Measurements from ENCODE around the gene SMYD3. TPM values are rescaled to one million over a fixed set of nuclear protein-coding genes. Genes with fewer than 3 reads are reported as not detected.

SMYD3 gene
- polyA plus RNA-seq, 2 of the 4 experiments (the other 2 are of a cell fraction), result 18.2 to 35.2 TPM

GRCh38 chr1:246138781-246139180, 368.3 kb downstream of the SMYD3 start (continued):
- TF ChIP-seq, protein P1, sequence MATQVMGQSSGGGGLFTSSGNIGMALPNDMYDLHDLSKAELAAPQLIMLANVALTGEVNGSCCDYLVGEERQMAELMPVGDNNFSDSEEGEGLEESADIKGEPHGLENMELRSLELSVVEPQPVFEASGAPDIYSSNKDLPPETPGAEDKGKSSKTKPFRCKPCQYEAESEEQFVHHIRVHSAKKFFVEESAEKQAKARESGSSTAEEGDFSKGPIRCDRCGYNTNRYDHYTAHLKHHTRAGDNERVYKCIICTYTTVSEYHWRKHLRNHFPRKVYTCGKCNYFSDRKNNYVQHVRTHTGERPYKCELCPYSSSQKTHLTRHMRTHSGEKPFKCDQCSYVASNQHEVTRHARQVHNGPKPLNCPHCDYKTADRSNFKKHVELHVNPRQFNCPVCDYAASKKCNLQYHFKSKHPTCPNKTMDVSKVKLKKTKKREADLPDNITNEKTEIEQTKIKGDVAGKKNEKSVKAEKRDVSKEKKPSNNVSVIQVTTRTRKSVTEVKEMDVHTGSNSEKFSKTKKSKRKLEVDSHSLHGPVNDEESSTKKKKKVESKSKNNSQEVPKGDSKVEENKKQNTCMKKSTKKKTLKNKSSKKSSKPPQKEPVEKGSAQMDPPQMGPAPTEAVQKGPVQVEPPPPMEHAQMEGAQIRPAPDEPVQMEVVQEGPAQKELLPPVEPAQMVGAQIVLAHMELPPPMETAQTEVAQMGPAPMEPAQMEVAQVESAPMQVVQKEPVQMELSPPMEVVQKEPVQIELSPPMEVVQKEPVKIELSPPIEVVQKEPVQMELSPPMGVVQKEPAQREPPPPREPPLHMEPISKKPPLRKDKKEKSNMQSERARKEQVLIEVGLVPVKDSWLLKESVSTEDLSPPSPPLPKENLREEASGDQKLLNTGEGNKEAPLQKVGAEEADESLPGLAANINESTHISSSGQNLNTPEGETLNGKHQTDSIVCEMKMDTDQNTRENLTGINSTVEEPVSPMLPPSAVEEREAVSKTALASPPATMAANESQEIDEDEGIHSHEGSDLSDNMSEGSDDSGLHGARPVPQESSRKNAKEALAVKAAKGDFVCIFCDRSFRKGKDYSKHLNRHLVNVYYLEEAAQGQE (IDR thresholded peaks at IDR 0.05), result no peak
- TF ChIP-seq MAFK (IDR thresholded peaks at IDR 0.05; ENCODE audit: partially characterized antibody) (no peak), POLR2AphosphoS2 (conservative IDR thresholded peaks at IDR 0.05; ENCODE audit: low read length) (no peak), HDAC2 (IDR thresholded peaks at IDR 0.05) (no peak), RFX5 (IDR thresholded peaks at IDR 0.05) (no peak), CHD4 (IDR thresholded peaks at IDR 0.05; ENCODE audit: borderline replicate concordance) (no peak)

DNA sequence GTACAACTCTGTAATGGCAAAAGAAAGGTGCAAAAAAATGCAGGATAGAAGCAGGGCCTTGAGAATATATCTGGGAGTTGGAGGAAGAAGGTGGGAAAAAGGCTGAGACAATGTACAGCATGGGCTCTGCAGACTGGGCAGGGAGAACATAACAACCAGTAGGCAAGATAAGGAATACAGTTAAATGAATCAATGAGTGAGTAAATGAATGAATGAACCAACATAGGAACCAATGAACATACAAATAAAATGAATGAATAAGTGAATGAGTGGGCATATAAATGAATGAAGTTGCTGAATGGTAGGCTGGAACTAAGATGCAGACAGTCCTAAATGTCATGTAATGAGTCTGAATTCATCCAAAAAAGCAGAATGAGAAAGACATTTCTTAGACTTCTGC, 370.6 kb downstream of the SMYD3 start:
- H3K4me3 ChIP-seq, result no peak overlapping the region
- H3K4me1 ChIP-seq, result peaks cover 29% of the 10 kb centered on the region
- ATAC-seq (no peak), DNase-seq (ENCODE audit: low read depth in 1 of 2, low spot score in 1 of 2) (no peak), FAIRE-seq (no peak)
- H3K27ac ChIP-seq, result no peak overlapping the region
- ChIA-PET CTCF (no interaction called here), POLR2A (no interaction called here)
- no peaks in the 10 kb centered on the region for H3K9me3 ChIP-seq
- no peak for TF ChIP-seq ZSCAN20 (CRISPR knock-in tag; IDR thresholded peaks at IDR 0.05)
- no peak for TF ChIP-seq RAD21 (conservative IDR thresholded peaks at IDR 0.05 in 1 of 2, IDR thresholded peaks at IDR 0.05 in 1 of 2)
- TF ChIP-seq, protein P2, sequence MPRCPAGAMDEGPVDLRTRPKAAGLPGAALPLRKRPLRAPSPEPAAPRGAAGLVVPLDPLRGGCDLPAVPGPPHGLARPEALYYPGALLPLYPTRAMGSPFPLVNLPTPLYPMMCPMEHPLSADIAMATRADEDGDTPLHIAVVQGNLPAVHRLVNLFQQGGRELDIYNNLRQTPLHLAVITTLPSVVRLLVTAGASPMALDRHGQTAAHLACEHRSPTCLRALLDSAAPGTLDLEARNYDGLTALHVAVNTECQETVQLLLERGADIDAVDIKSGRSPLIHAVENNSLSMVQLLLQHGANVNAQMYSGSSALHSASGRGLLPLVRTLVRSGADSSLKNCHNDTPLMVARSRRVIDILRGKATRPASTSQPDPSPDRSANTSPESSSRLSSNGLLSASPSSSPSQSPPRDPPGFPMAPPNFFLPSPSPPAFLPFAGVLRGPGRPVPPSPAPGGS (IDR thresholded peaks at IDR 0.05), result no peak
- TF ChIP-seq, protein P3, sequence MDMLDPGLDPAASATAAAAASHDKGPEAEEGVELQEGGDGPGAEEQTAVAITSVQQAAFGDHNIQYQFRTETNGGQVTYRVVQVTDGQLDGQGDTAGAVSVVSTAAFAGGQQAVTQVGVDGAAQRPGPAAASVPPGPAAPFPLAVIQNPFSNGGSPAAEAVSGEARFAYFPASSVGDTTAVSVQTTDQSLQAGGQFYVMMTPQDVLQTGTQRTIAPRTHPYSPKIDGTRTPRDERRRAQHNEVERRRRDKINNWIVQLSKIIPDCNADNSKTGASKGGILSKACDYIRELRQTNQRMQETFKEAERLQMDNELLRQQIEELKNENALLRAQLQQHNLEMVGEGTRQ (IDR thresholded peaks at IDR 0.05), result no peak
- TF ChIP-seq, protein P4, sequence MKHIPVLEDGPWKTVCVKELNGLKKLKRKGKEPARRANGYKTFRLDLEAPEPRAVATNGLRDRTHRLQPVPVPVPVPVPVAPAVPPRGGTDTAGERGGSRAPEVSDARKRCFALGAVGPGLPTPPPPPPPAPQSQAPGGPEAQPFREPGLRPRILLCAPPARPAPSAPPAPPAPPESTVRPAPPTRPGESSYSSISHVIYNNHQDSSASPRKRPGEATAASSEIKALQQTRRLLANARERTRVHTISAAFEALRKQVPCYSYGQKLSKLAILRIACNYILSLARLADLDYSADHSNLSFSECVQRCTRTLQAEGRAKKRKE (CRISPR knock-in tag; IDR thresholded peaks at IDR 0.05; ENCODE audit: low read depth), result no peak
- TF ChIP-seq MAFK (IDR thresholded peaks at IDR 0.05; ENCODE audit: partially characterized antibody), result no peak
- TF ChIP-seq, protein P1 (IDR thresholded peaks at IDR 0.05), result no peak
- no peak overlapping the region for H3K4me2 ChIP-seq

GRCh38 chr1:246134789-246135188, 372.3 kb downstream of the SMYD3 start:
- no peak overlapping the region for H3K4me2 ChIP-seq
- 91% methylated on average over 1 of the region's 1 CpG for WGBS (ENCODE audit: missing lambda C conversion rate)
- no peaks in the 10 kb centered on the region for H3K9me3 ChIP-seq
- FAIRE-seq (no peak), ATAC-seq (no peak), DNase-seq (ENCODE audit: low read depth in 1 of 2, low spot score in 1 of 2) (no peak)
- H3K4me3 ChIP-seq, result no peak overlapping the region
- CTCF ChIA-PET, result interaction anchor here (1.2 kb wide), 1 partner anchor 12 kb away, joined by 3 read pairs; no protein-coding TSS in a partner anchor
- H3K4me1 ChIP-seq, result peaks cover 15% of the 10 kb centered on the region; the same call in 2 of the 3 replicates
- POLR2A ChIA-PET, result no interaction called here
- no peak overlapping the region for H3K27ac ChIP-seq
- TF ChIP-seq, protein P5, sequence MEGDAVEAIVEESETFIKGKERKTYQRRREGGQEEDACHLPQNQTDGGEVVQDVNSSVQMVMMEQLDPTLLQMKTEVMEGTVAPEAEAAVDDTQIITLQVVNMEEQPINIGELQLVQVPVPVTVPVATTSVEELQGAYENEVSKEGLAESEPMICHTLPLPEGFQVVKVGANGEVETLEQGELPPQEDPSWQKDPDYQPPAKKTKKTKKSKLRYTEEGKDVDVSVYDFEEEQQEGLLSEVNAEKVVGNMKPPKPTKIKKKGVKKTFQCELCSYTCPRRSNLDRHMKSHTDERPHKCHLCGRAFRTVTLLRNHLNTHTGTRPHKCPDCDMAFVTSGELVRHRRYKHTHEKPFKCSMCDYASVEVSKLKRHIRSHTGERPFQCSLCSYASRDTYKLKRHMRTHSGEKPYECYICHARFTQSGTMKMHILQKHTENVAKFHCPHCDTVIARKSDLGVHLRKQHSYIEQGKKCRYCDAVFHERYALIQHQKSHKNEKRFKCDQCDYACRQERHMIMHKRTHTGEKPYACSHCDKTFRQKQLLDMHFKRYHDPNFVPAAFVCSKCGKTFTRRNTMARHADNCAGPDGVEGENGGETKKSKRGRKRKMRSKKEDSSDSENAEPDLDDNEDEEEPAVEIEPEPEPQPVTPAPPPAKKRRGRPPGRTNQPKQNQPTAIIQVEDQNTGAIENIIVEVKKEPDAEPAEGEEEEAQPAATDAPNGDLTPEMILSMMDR (IDR thresholded peaks at IDR 0.05), result no peak
- no peak for TF ChIP-seq EHMT2 (IDR thresholded peaks at IDR 0.05; ENCODE audit: low read depth)
- TF ChIP-seq NPAS2 (CRISPR knock-in tag; IDR thresholded peaks at IDR 0.05; ENCODE audit: borderline replicate concordance), result no peak
- TF ChIP-seq NFE2L2 (conservative IDR thresholded peaks at IDR 0.05; ENCODE audit: low read length), result no peak
- TF ChIP-seq ZC3H11A (IDR thresholded peaks at IDR 0.05), result no peak
- no peak for TF ChIP-seq SMC3 (IDR thresholded peaks at IDR 0.05)
- no peak for TF ChIP-seq NR3C1 (IDR thresholded peaks at IDR 0.05)
- no peak for TF ChIP-seq ZSCAN20 (CRISPR knock-in tag; IDR thresholded peaks at IDR 0.05)
- no peak for TF ChIP-seq CBX2 (IDR thresholded peaks at IDR 0.05; ENCODE audit: borderline replicate concordance, low read depth)
- TF ChIP-seq CEBPB (IDR thresholded peaks at IDR 0.05), result no peak
- TF ChIP-seq, protein P2 (IDR thresholded peaks at IDR 0.05), result no peak
- no peak for TF ChIP-seq CHD4 (IDR thresholded peaks at IDR 0.05; ENCODE audit: borderline replicate concordance)
